Measurements from ENCODE around the gene IFNW1. TPM values are rescaled to one million over a fixed set of nuclear protein-coding genes. Genes with fewer than 3 reads are reported as not detected.
"Not testable (repeated sequence)": the region's sequence is repeated elsewhere in the genome, so short reads cannot be mapped to it uniquely, and the experiment has no call there.

IFNW1 gene
- total RNA-seq: not detected in 2 replicates

- DNase-seq (ENCODE audit: low read depth): peak; percentile 47
- TF ChIP-seq CTCF (IDR thresholded peaks at IDR 0.05; ENCODE audit: insufficient read depth, low read depth, low read length): peak; percentile 21
- no peak within 1 kb of the TSS for H3K4me3 ChIP-seq (ENCODE audit: low read depth, low read length)
Measured at GRCh38 chr9:21141427-21141882, at the start of gene IFNW1. Gene IFNW1 (minus strand): TSS chr9:21141832. CDS start chr9:21141570, 262 bp downstream.

- not testable (repeated sequence) for DNase-seq (ENCODE audit: low read depth); H3K4me3 ChIP-seq (ENCODE audit: low read depth, low read length)
Measured at GRCh38 chr9:21187487-21187886, 45.9 kb upstream of the IFNW1 start, which contains the start of gene IFNA4. Gene IFNA4 (minus strand): TSS chr9:21187587. CDS start chr9:21187531, 56 bp downstream.

- peak; percentile 56 for TF ChIP-seq CTCF (IDR thresholded peaks at IDR 0.05; ENCODE audit: insufficient read depth, low read depth, low read length)
Measured at GRCh38 chr9:21182810-21183736, 41.4 kb upstream of the IFNW1 start.

GRCh38 chr9:21174671-21175070 is 33.0 kb upstream of the IFNW1 start:
- DNase-seq (ENCODE audit: low read depth): no peak
- TF ChIP-seq CTCF (IDR thresholded peaks at IDR 0.05; ENCODE audit: insufficient read depth, low read depth, low read length): no peak
- no peak overlapping the region for H3K4me3 ChIP-seq (ENCODE audit: low read depth, low read length)

More at GRCh38 chr9:21182810-21183736, 41.4 kb upstream of the IFNW1 start:
- DNase-seq (ENCODE audit: low read depth): peak; percentile 7
- H3K4me3 ChIP-seq (ENCODE audit: low read depth, low read length): not testable (repeated sequence)

GRCh38 chr9:21172156-21172555 is 30.5 kb upstream of the IFNW1 start:
- no peak for DNase-seq (ENCODE audit: low read depth)
- no peak for TF ChIP-seq CTCF (IDR thresholded peaks at IDR 0.05; ENCODE audit: insufficient read depth, low read depth, low read length)
- no peak overlapping the region for H3K4me3 ChIP-seq (ENCODE audit: low read depth, low read length)

- no peak for DNase-seq (ENCODE audit: low read depth)
- no peak overlapping the region for H3K4me3 ChIP-seq (ENCODE audit: low read depth, low read length)
- no peak for TF ChIP-seq CTCF (IDR thresholded peaks at IDR 0.05; ENCODE audit: insufficient read depth, low read depth, low read length)
Measured at GRCh38 chr9:21171351-21171750, 29.7 kb upstream of the IFNW1 start.

GRCh38 chr9:21166560-21166959 is 24.9 kb upstream of the IFNW1 start, which contains the start of gene IFNA21:
Gene IFNA21 (minus strand): TSS chr9:21166660. CDS start chr9:21166612, 48 bp downstream.
- DNase-seq (ENCODE audit: low read depth): not testable (repeated sequence)

More at GRCh38 chr9:21166560-21166959, 24.9 kb upstream of the IFNW1 start, which contains the start of gene IFNA21:
- H3K4me3 ChIP-seq (ENCODE audit: low read depth, low read length): not testable (repeated sequence)

Measured in fibroblast of villous mesenchyme (primary cell).